MCF 10A (cell line): ENCODE measurements around the gene LTO1. TPM values are rescaled to one million over a fixed set of nuclear protein-coding genes. Genes with fewer than 3 reads are reported as not detected.

Source experiments
- BruUV-seq: library from RNA; stranded (reverse); fragments of 400-500 nt; replicated peaks from 2 replicates; lab custom pipeline; 2021; lab: Mats Ljungman, UMichigan
- CTCF ChIA-PET: fragments of 300-600 bp; sonication (Branson Sonifier 250); formaldehyde crosslinking; extraction: SDS; loops from one replicate; lab custom pipeline; 2021; ENCODE audit warnings: antibody characterized with exemption, inconsistent platforms; lab: Yijun Ruan, JAX
- POLR2A ChIA-PET: fragments of 300-600, 350-650 bp; sonication (Branson Sonifier 250); formaldehyde crosslinking; extraction: SDS; loops from one replicate; lab custom pipeline; 2020; ENCODE audit warnings: antibody characterized with exemption, inconsistent platforms; lab: Yijun Ruan, JAX
- DNase-seq: peaks from one replicate; pipeline ENCODE4 v3.0.0-alpha.2; 2018; ENCODE audit not compliant: unreplicated experiment
- H3K27ac Mint-ChIP-seq: one replicate; pipeline ENCODE4 v1.8.0; 2022; ENCODE audit warnings: mild to moderate bottlenecking, low read depth, mixed read lengths; ENCODE audit not compliant: unreplicated experiment
- H3K27me3 Mint-ChIP-seq: one replicate; pipeline ENCODE4 v1.8.0; 2022; ENCODE audit warnings: mixed read lengths; ENCODE audit not compliant: insufficient read depth, unreplicated experiment
- H3K36me3 Mint-ChIP-seq: one replicate; pipeline ENCODE4 v1.8.0; 2022; ENCODE audit warnings: mild to moderate bottlenecking, moderate library complexity, mixed read lengths; ENCODE audit not compliant: insufficient read depth, unreplicated experiment
- H3K4me1 Mint-ChIP-seq: one replicate; pipeline ENCODE4 v1.8.0; 2022; ENCODE audit warnings: mixed read lengths; ENCODE audit not compliant: insufficient read depth, unreplicated experiment
- H3K4me3 Mint-ChIP-seq: one replicate; pipeline ENCODE4 v1.8.0; 2022; ENCODE audit warnings: mild to moderate bottlenecking, moderate library complexity, mixed read lengths; ENCODE audit not compliant: unreplicated experiment
- H3K9me3 Mint-ChIP-seq: one replicate; pipeline ENCODE4 v1.8.0; 2022; ENCODE audit warnings: mixed read lengths; ENCODE audit not compliant: unreplicated experiment
- intact Hi-C: fragments of 100-400 bp; cut with micrococcal nuclease; formaldehyde crosslinking; loops from 2 replicates; pipeline ENCODE4 v1.14.1; 2022
- total RNA-seq: library from RNA; stranded (reverse); gene quantifications from 2 replicates; pipeline ENCODE4 v1.2.3, GENCODE V29; 2022
- TF ChIP-seq, protein P1 (sequence below): fragments of 200-600 bp; IDR thresholded peaks from one replicate; pipeline ENCODE4 v1.8.0; 2022; ENCODE audit warnings: antibody characterized with exemption, mild to moderate bottlenecking; ENCODE audit not compliant: unreplicated experiment

Gene LTO1
- total RNA-seq, 1 experiment from 2014 or later: 34.2 TPM

DNA sequence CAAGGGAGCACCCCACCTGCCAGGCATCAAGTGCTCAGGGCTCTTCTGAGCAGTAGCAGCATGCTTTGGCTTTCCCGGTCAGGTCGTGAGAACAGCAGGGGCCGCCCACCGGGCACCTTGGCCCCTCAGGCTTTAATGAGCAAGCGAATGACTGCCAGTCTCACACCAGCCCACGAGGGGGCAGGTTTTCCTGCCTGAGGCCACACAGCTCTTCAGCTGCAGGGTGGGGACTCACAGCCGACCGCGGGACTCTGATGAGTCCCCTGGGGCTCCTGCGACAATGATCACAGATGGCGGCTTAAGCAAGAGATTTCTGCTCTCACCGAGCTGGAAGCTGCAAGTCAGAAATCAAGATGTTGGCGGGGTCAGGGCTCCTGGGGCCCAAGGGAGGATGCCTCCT is 43.0 kb upstream of the LTO1 start:
- H3K4me1 Mint-ChIP-seq: no peaks in the 10 kb centered on the region
- no TSS peak for BruUV-seq
- TF ChIP-seq, protein P1, sequence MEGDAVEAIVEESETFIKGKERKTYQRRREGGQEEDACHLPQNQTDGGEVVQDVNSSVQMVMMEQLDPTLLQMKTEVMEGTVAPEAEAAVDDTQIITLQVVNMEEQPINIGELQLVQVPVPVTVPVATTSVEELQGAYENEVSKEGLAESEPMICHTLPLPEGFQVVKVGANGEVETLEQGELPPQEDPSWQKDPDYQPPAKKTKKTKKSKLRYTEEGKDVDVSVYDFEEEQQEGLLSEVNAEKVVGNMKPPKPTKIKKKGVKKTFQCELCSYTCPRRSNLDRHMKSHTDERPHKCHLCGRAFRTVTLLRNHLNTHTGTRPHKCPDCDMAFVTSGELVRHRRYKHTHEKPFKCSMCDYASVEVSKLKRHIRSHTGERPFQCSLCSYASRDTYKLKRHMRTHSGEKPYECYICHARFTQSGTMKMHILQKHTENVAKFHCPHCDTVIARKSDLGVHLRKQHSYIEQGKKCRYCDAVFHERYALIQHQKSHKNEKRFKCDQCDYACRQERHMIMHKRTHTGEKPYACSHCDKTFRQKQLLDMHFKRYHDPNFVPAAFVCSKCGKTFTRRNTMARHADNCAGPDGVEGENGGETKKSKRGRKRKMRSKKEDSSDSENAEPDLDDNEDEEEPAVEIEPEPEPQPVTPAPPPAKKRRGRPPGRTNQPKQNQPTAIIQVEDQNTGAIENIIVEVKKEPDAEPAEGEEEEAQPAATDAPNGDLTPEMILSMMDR: no peak
- H3K27ac Mint-ChIP-seq: no peak overlapping the region
- ChIA-PET CTCF (interaction anchor here (0.7 kb wide), 1 partner anchor 732 kb away, joined by 3 read pairs; no protein-coding TSS in a partner anchor), POLR2A (no interaction called here)
- peaks cover 40% of the 10 kb centered on the region for H3K27me3 Mint-ChIP-seq
- no peaks in the 10 kb centered on the region for H3K36me3 Mint-ChIP-seq
- DNase-seq: no peak
- intact Hi-C loops: no loop called here
- H3K9me3 Mint-ChIP-seq: no peaks in the 10 kb centered on the region
- no peak overlapping the region for H3K4me3 Mint-ChIP-seq

DNA sequence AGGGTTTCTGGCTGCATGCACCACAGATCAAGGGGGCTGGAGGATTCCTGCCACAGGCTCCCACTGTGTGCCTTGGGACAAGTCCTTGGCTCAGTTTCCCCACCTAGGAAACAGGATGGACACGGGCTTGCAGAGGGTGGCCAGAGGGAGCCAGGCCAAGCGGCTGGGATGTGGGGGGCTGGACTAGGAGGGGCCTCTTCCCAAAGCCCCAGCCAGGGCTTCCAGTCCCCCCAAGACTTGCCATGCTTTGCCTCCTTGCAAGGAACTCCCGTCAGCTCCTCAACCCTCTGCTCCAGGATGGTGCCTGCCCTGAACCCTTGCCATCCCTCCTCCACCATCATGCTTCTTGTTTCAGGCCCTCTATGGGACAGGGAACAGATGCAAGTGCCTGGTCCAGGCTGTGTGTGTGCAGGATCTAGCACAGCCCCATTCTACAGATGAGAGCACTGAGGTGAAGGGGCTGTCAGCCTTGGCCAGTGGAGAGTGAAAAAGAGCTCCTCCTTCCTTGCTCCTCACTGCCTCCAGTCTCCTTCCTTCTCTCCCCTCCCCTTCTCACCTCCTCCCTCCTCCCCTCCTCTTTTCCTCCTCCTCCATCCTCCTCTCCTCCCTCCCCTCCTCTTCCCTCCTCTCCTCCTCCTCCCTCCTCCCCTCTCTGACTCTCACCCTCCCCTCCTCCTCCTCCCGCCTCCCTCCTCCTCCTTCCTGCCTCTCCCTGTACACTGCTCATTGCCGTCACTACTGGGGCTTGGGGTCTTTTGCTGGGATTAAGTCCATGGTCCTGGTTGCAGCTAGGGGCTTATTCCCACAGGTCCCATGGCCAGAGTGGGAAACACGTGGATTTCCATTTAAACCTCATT is 42.0 kb upstream of the LTO1 start:
- intact Hi-C loops: no loop called here
- no peak for DNase-seq
- TF ChIP-seq, protein P1: no peak
- Mint-ChIP-seq H3K27ac (no peak overlapping the region), H3K36me3 (no peaks in the 10 kb centered on the region), H3K27me3 (peaks cover 30% of the 10 kb centered on the region), H3K9me3 (no peaks in the 10 kb centered on the region), H3K4me3 (no peak overlapping the region), H3K4me1 (no peaks in the 10 kb centered on the region)
- no TSS peak for BruUV-seq
- ChIA-PET CTCF (no interaction called here), POLR2A (no interaction called here)

DNA sequence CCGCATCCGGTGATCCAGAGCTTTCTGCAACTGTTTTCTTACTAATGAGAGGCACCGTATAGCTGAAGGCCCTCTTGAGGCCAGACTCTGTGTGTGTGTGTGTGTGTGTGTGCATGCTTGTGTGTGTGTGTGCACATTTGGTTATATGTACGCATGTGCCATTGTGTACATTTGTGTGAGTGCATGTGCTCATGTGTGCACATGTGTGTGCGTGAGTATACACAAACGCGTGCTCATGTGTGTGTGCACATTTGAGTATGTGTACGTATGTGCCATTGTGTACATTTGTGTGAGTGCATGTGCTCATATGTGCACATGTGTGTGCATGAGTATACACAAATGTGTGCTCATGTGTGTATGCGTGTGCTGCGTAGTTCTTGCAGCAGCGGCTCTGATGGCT is 40.9 kb upstream of the LTO1 start:
- H3K27ac Mint-ChIP-seq: no peak overlapping the region
- no peak for DNase-seq
- no TSS peak for BruUV-seq
- no peaks in the 10 kb centered on the region for H3K36me3 Mint-ChIP-seq
- no peak overlapping the region for H3K4me3 Mint-ChIP-seq
- ChIA-PET POLR2A (interaction anchor here (0.7 kb wide), 1 partner anchor 188 kb away, joined by 5 read pairs; no protein-coding TSS in a partner anchor), CTCF (no interaction called here)
- TF ChIP-seq, protein P1: no peak
- no peaks in the 10 kb centered on the region for H3K9me3 Mint-ChIP-seq
- peaks cover 28% of the 10 kb centered on the region for H3K27me3 Mint-ChIP-seq
- no peaks in the 10 kb centered on the region for H3K4me1 Mint-ChIP-seq
- intact Hi-C loops: no loop called here

DNA sequence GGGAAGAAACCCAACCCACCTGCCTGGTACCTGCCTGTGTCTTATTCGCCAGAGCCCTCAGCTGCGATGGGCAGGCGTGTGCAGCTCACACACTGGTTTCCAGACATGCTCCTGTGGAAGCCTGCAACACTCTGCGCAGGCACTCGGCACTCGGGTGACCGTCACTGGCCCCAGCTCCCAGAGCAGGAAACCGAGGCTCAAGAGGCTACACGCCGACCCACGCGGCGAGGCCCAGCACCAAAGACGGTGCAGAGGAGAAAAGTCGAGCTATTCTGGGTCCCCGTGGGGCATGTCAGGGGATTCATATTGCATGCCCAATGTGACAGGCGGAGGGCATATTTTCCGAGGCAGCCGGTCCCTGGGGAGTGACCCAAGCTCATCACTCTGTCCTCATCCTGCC is 40.3 kb upstream of the LTO1 start:
- Mint-ChIP-seq H3K9me3 (no peaks in the 10 kb centered on the region), H3K36me3 (no peaks in the 10 kb centered on the region), H3K27me3 (peaks cover 28% of the 10 kb centered on the region), H3K27ac (no peak overlapping the region), H3K4me1 (no peaks in the 10 kb centered on the region), H3K4me3 (no peak overlapping the region)
- intact Hi-C loops: no loop called here
- CTCF ChIA-PET: no interaction called here
- POLR2A ChIA-PET: interaction anchor here (0.7 kb wide), 1 partner anchor 188 kb away, joined by 5 read pairs; no protein-coding TSS in a partner anchor
- DNase-seq: no peak
- no TSS peak for BruUV-seq
- TF ChIP-seq, protein P1: no peak
